Endodermal cell (in vitro differentiated cells): ENCODE measurements around the gene HEPHL1. TPM values are rescaled to one million over a fixed set of nuclear protein-coding genes. Genes with fewer than 3 reads are reported as not detected.
"Not testable (repeated sequence)": the region's sequence is repeated elsewhere in the genome, so short reads cannot be mapped to it uniquely, and the experiment has no call there.

Source experiments
- DNase-seq: peaks from one replicate; pipeline ENCODE4 v3.0.0-alpha.2; 2017
- H3K27ac ChIP-seq: 2 replicates; pipeline ENCODE4 v1.5.1; 2013; ENCODE audit warnings: mild to moderate bottlenecking, low read depth, low read length, moderate library complexity
- H3K27me3 ChIP-seq: 2 replicates; pipeline ENCODE4 v1.6.1; 2013; ENCODE audit warnings: mild to moderate bottlenecking, low read length, moderate library complexity; ENCODE audit not compliant: insufficient read depth, control insufficient read depth, poor library complexity, severe bottlenecking
- H3K36me3 ChIP-seq: 2 replicates; pipeline ENCODE4 v1.7.0; 2013; ENCODE audit warnings: mild to moderate bottlenecking, low read length, moderate library complexity; ENCODE audit not compliant: control insufficient read depth, insufficient read depth
- H3K4me1 ChIP-seq: one replicate; pipeline ENCODE4 v1.7.0; 2013; ENCODE audit warnings: low read length; ENCODE audit not compliant: control insufficient read depth, insufficient read depth
- H3K4me3 ChIP-seq: 2 replicates; pipeline ENCODE4 v1.5.1; 2013; ENCODE audit warnings: mild to moderate bottlenecking, low read length, moderate library complexity
- H3K9ac ChIP-seq: 2 replicates; pipeline ENCODE4 v1.6.1; 2013; ENCODE audit warnings: mild to moderate bottlenecking, low read length, moderate library complexity; ENCODE audit not compliant: poor library complexity, severe bottlenecking; ENCODE audit errors: extremely low read depth
- H3K9me3 ChIP-seq: 2 replicates; pipeline ENCODE4 v1.6.1; 2013; ENCODE audit warnings: mild to moderate bottlenecking, low read length, moderate library complexity; ENCODE audit not compliant: control insufficient read depth
- H3K27ac Mint-ChIP-seq: 2 replicates; pipeline ENCODE4 v1.8.0; 2020; ENCODE audit warnings: mixed read lengths
- H3K27me3 Mint-ChIP-seq: 2 replicates; pipeline ENCODE4 v1.8.0; 2021; ENCODE audit warnings: mild to moderate bottlenecking, mixed read lengths; ENCODE audit not compliant: insufficient read depth
- H3K36me3 Mint-ChIP-seq: 2 replicates; pipeline ENCODE4 v1.8.0; 2020; ENCODE audit warnings: low read depth, mixed read lengths
- H3K4me1 Mint-ChIP-seq: 2 replicates; pipeline ENCODE4 v1.8.0; 2020; ENCODE audit warnings: mixed read lengths
- H3K4me3 Mint-ChIP-seq: 2 replicates; pipeline ENCODE4 v1.8.0; 2020; ENCODE audit warnings: mild to moderate bottlenecking, moderate library complexity, mixed read lengths
- H3K9me3 Mint-ChIP-seq: 2 replicates; pipeline ENCODE4 v1.8.0; 2020; ENCODE audit warnings: mild to moderate bottlenecking, mixed read lengths
- CTCF ChIP-seq: fragments of 200-600 bp; sonication (generic); conservative IDR thresholded peaks from 2 replicates; pipeline ENCODE4 v1.5.0; 2021; ENCODE audit warnings: antibody characterized with exemption, mild to moderate bottlenecking
- WGBS, 2 experiments: methylation state at CpG; one replicate each; pipeline versions ENCODE4 v1.1.5 to v1.1.7; 2013; ENCODE audit warnings: missing lambda C conversion rate in 2 of 2, mixed read lengths in 1 of 2; ENCODE audit not compliant: insufficient coverage in 1 of 2, insufficient read length in 1 of 2; 5-methylcytosine and 5-hydroxymethylcytosine counted together
- total RNA-seq, 2 donors: library from RNA; stranded (reverse); fragmentation: NEBNext Ultra II Directional in 1 of 2; extraction: Animal tissue kit (Norgen Biotek cat#: 25700) in 1 of 2; gene quantifications; 2 replicates in 1 of 2; 3 replicates in 1 of 2; pipeline ENCODE4 v1.2.1, GENCODE V29; 2021

Gene HEPHL1
- total RNA-seq, 2 donors from 2014 or later: not detected

- Mint-ChIP-seq H3K36me3 (no peaks in the 10 kb centered on the region), H3K9me3 (peaks cover 6% of the 10 kb centered on the region), H3K4me3 (no peak overlapping the region), H3K27ac (no peak overlapping the region), H3K27me3 (peaks cover 37% of the 10 kb centered on the region), H3K4me1 (peaks cover 11% of the 10 kb centered on the region)
- Histone ChIP-seq H3K36me3 (no peaks in the 10 kb centered on the region), H3K4me1 (no peaks in the 10 kb centered on the region), H3K9ac (no peak overlapping the region), H3K9me3 (no peaks in the 10 kb centered on the region), H3K4me3 (no peak overlapping the region), H3K27ac (no peak overlapping the region), H3K27me3 (no peaks in the 10 kb centered on the region)
- no peak for DNase-seq
- no peak for TF ChIP-seq CTCF
Measured at GRCh38 chr11:94117871-94118270, 96.7 kb downstream of the HEPHL1 start.

- not testable (repeated sequence) for H3K9me3 Mint-ChIP-seq, H3K9me3 ChIP-seq, H3K27me3 ChIP-seq, H3K27ac ChIP-seq, H3K4me3 ChIP-seq, DNase-seq, H3K9ac ChIP-seq, H3K4me3 Mint-ChIP-seq, H3K4me1 ChIP-seq, H3K36me3 Mint-ChIP-seq, H3K36me3 ChIP-seq, H3K27ac Mint-ChIP-seq
- Mint-ChIP-seq H3K27me3 (peaks cover 40% of the 10 kb centered on the region), H3K4me1 (peaks cover 11% of the 10 kb centered on the region)
- WGBS, 2 experiments: 33 to 64% methylated on average over 2 to 6 of the region's 6 CpGs
Measured at GRCh38 chr11:94119676-94120075, 98.5 kb downstream of the HEPHL1 start.

- H3K4me1 Mint-ChIP-seq: peaks cover 11% of the 10 kb centered on the region
- H3K4me3 ChIP-seq, H3K4me3 Mint-ChIP-seq, H3K36me3 ChIP-seq, H3K36me3 Mint-ChIP-seq, H3K27me3 ChIP-seq, H3K9ac ChIP-seq, H3K27ac Mint-ChIP-seq, H3K9me3 Mint-ChIP-seq, H3K4me1 ChIP-seq, H3K9me3 ChIP-seq, H3K27ac ChIP-seq: not testable (repeated sequence)
- WGBS, 2 experiments: 50 to 80% methylated on average over 1 to 2 of the region's 2 CpGs
- peaks cover 40% of the 10 kb centered on the region for H3K27me3 Mint-ChIP-seq
- DNase-seq: peak; percentile 39
Measured at GRCh38 chr11:94120516-94120915, 99.4 kb downstream of the HEPHL1 start.

DNA sequence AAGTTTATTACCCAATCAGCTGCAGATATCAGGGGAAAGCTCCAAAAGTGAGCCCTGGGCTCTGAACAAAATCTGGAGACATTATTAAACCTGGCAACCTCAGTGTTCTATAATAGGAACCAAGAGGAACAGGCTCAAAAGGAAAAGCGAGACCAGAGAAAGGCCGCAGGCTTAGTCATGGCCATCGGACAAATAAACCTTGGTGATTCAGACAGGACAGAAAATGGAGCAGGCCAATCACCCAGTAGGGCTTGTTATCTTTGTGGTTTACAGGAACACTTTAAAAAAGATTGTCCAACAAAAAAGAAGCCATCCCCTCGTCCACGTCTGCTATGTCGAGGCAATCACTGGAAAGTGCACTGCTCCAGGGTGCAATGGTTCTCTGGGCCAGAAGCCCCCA is 99.8 kb downstream of the HEPHL1 start:
- Histone ChIP-seq H3K36me3 (no peaks in the 10 kb centered on the region), H3K4me3 (no peak overlapping the region), H3K9me3 (no peaks in the 10 kb centered on the region), H3K9ac (no peak overlapping the region), H3K27ac (no peak overlapping the region), H3K4me1 (no peaks in the 10 kb centered on the region), H3K27me3 (no peaks in the 10 kb centered on the region)
- no peak overlapping the region for H3K4me3 Mint-ChIP-seq
- 92 to 100% methylated on average over 3 to 6 of the region's 6 CpGs for WGBS, 2 experiments
- H3K27me3 Mint-ChIP-seq: peaks cover 40% of the 10 kb centered on the region
- TF ChIP-seq CTCF: no peak
- H3K36me3 Mint-ChIP-seq: no peaks in the 10 kb centered on the region
- H3K9me3 Mint-ChIP-seq: peaks cover 9% of the 10 kb centered on the region
- peaks cover 11% of the 10 kb centered on the region for H3K4me1 Mint-ChIP-seq
- H3K27ac Mint-ChIP-seq: no peak overlapping the region
- no peak for DNase-seq
